CD4-positive, alpha-beta T cell treated with Interferon gamma for 1 hour (primary cell): ENCODE results near the gene HRCT1.
"Not testable (repeated sequence)": the region's sequence is repeated elsewhere in the genome, so short reads cannot be mapped to it uniquely, and the experiment has no call there.

Experiments used
- DNase-seq: peaks from one replicate; pipeline ENCODE4 v3.0.0-alpha.2; 2020

The HRCT1 gene

GRCh38 chr9:35919212-35920008 lies 13.4 kb downstream of the HRCT1 start:
- DNase-seq: no peak

- DNase-seq: no peak
These were observed 14.1 kb downstream of the HRCT1 start for GRCh38 chr9:35920051-35920620.

- DNase-seq: no peak
These were observed 17.6 kb downstream of the HRCT1 start for GRCh38 chr9:35923598-35923926.

GRCh38 chr9:35923927-35924763 lies 18.1 kb downstream of the HRCT1 start:
- no peak for DNase-seq

- no peak for DNase-seq
These were observed 22.8 kb downstream of the HRCT1 start for GRCh38 chr9:35928591-35929452.

GRCh38 chr9:35929453-35929718 lies 23.4 kb downstream of the HRCT1 start:
- no peak for DNase-seq

- DNase-seq: no peak
These were observed 24.5 kb downstream of the HRCT1 start for GRCh38 chr9:35930521-35930920.

- DNase-seq: no peak
These were observed 25.0 kb downstream of the HRCT1 start for GRCh38 chr9:35930989-35931388.

- DNase-seq: no peak
These were observed 26.7 kb downstream of the HRCT1 start for GRCh38 chr9:35932735-35933134.

- DNase-seq: no peak
These were observed 27.6 kb downstream of the HRCT1 start for GRCh38 chr9:35933550-35934067.

- not testable (repeated sequence) for DNase-seq
These were observed 28.1 kb downstream of the HRCT1 start for GRCh38 chr9:35934069-35934468.

GRCh38 chr9:35935261-35935660 lies 29.3 kb downstream of the HRCT1 start:
- DNase-seq: no peak

GRCh38 chr9:35935755-35936509 lies 29.9 kb downstream of the HRCT1 start:
- no peak for DNase-seq

- no peak for DNase-seq
These were observed 31.2 kb downstream of the HRCT1 start for GRCh38 chr9:35937227-35937626.

GRCh38 chr9:35938474-35939356 lies 32.7 kb downstream of the HRCT1 start:
- no peak for DNase-seq

- DNase-seq: no peak
These were observed 33.8 kb downstream of the HRCT1 start for GRCh38 chr9:35939679-35940250.

- DNase-seq: peak; percentile 3
These were observed 34.7 kb downstream of the HRCT1 start for GRCh38 chr9:35940458-35941407.

GRCh38 chr9:35942286-35942685 lies 36.3 kb downstream of the HRCT1 start:
- no peak for DNase-seq

GRCh38 chr9:35944173-35944572 lies 38.2 kb downstream of the HRCT1 start:
- DNase-seq: no peak

GRCh38 chr9:35944841-35945240 lies 38.8 kb downstream of the HRCT1 start:
- no peak for DNase-seq
